ENCODE results near the gene GSC2.

- TF ChIP-seq CTCF (IDR thresholded peaks at IDR 0.05): no peak
- no peak for TF ChIP-seq POLR2A (IDR thresholded peaks at IDR 0.05)
Observed at GRCh38 chr22:19117111-19117512, 33.0 kb downstream of the GSC2 start.
